HG02870 (cell line): ENCODE results near the gene LBHD1.
"Not testable (repeated sequence)": the region's sequence is repeated elsewhere in the genome, so short reads cannot be mapped to it uniquely, and the experiment has no call there.

Experiments used
- ATAC-seq: cut with Tn5 transposase; IDR thresholded peaks from one replicate; pipeline ENCODE4 v1.9.1; 2021; ENCODE audit warnings: mild to moderate bottlenecking, moderate library complexity; ENCODE audit not compliant: unreplicated experiment

LBHD1 gene

GRCh38 chr11:62621567-62622470 is 50.2 kb downstream of the LBHD1 start, which contains the start of gene B3GAT3:
TSS of gene B3GAT3 (minus strand) at chr11:62621986. CDS start at chr11:62621947, 39 bp downstream.
- peak; percentile 92 for ATAC-seq

GRCh38 chr11:62621027-62621566 is 51.0 kb downstream of the LBHD1 start:
- ATAC-seq = no peak

GRCh38 chr11:62616957-62617356 is 55.1 kb downstream of the LBHD1 start:
- ATAC-seq = not testable (repeated sequence)

GRCh38 chr11:62615521-62615920 is 56.5 kb downstream of the LBHD1 start:
- ATAC-seq = no peak

GRCh38 chr11:62614275-62614674 is 57.8 kb downstream of the LBHD1 start:
- ATAC-seq = no peak

- ATAC-seq = no peak
Measured at GRCh38 chr11:62613291-62613778, 58.7 kb downstream of the LBHD1 start.
